SU-DHL-6 (cell line): ENCODE measurements around the gene CCDC60.

Experiments used
- EZH2phosphoT487 ChIP-seq: fragments of 200-600 bp; sonication (generic), shearing (Covaris generic); conservative IDR thresholded peaks from 2 replicates; pipeline ENCODE4 v1.6.1; 2018; ENCODE audit warnings: mild to moderate bottlenecking, antibody characterized with exemption, low read length, moderate library complexity, mixed read lengths
- TF ChIP-seq, protein P1 (sequence below): fragments of 200-600 bp; sonication (generic); IDR thresholded peaks from one replicate; pipeline ENCODE4 v1.5.1; 2017; ENCODE audit warnings: antibody characterized with exemption, mild to moderate bottlenecking, low read length, moderate library complexity; ENCODE audit not compliant: insufficient read depth, poor library complexity, severe bottlenecking

DNA sequence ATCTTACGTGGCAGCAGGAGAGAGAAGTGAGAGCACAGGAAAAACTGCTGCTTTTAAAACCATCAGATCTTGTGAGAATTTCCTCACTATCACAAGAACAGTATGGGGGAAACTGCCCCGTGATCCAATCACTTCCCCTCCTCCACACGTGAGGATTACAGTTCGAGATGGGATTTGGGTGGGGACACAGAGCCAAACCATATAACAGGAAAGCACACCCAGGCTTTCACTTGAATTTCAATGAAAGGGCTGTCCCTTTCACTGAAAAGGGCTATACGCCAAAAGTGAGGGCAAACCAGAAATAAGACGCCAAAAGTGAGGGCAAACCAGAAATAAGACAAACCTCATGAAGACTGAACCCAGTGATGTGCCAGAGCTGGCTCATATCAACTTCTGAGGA lies 236.2 kb downstream of the CCDC60 start:
- TF ChIP-seq, protein P1, sequence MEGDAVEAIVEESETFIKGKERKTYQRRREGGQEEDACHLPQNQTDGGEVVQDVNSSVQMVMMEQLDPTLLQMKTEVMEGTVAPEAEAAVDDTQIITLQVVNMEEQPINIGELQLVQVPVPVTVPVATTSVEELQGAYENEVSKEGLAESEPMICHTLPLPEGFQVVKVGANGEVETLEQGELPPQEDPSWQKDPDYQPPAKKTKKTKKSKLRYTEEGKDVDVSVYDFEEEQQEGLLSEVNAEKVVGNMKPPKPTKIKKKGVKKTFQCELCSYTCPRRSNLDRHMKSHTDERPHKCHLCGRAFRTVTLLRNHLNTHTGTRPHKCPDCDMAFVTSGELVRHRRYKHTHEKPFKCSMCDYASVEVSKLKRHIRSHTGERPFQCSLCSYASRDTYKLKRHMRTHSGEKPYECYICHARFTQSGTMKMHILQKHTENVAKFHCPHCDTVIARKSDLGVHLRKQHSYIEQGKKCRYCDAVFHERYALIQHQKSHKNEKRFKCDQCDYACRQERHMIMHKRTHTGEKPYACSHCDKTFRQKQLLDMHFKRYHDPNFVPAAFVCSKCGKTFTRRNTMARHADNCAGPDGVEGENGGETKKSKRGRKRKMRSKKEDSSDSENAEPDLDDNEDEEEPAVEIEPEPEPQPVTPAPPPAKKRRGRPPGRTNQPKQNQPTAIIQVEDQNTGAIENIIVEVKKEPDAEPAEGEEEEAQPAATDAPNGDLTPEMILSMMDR, result no peak
- TF ChIP-seq EZH2phosphoT487, result no peak
